Heart left ventricle (tissue), 13 donors: ENCODE results near the gene GIPC3.

Source experiments
- POLR2A ChIP-seq, 2 donors: fragments of 450-650 bp; IDR thresholded peaks; one replicate each; pipeline ENCODE4 v1.6.1; 2017; ENCODE audit warnings: antibody characterized with exemption in 2 of 2, mild to moderate bottlenecking in 2 of 2, moderate library complexity in 2 of 2
- TF ChIP-seq, protein P1 (sequence below), 12 donors: fragments of 200-600 bp; sonication (generic) in 4 of 12; IDR thresholded peaks; one replicate each; pipeline versions ENCODE4 v1.5.0 to v1.8.0; 2018 to 2022; ENCODE audit warnings: antibody characterized with exemption in 12 of 12, mild to moderate bottlenecking in 5 of 12
- donor health status: ischemic (EF 13 %, LVEDD 7.1; RV severe dilation, severe dysfunction).
- donor health status: DM: no; HTN: yes; CAD: no.
- donor health status: DM: no; HTN: no; CAD: no.
- donor health status: ischemic (EF 25% LVEDD 6.9; RV normal size, moderate dysfunction).
- donor health status: ischemic (EF 25% LVEDD 5.7; RV mildly dilated, moderate dysfunction).
- donor health status: ischemic (EF 35%, LVEDD 5.7; RV mildly dilated, moderate dysfunction).
- donor health status: nonischemic (EF 11% LVEDD 7.7; RV severe dilation, severe dysfunction).
- donor health status: DM: yes; HTN: yes; CAD: no.
- donor health status: PGD.
- donor health status: ischemic (EF 29% LVEDD 5.4; RV normal size, mild dysfunction).
- donor health status: nonischemic (EF 23%, LVEDD 6.1; RV moderate dilation, normal function).

DNA sequence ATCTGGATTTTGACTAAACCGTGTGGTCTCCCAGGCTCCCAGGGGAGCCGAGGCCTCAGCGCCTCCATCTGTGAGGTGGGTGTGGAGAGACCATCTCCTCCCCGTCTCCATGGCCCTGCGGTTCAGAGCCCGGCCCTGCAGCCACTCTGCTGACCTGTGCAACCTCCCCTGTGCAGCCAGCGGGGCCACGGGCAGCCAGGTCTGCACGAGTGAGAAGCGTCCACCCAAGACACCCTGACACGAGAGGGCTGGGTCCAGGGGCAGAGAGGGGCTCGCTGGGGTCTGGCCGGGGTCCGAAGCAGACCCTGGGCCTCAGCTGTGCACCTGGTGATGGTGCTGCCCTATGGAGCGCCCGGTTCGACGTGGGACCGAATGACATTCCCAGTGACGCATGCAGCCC, 51.7 kb downstream of the GIPC3 start:
- TF ChIP-seq, protein P1, sequence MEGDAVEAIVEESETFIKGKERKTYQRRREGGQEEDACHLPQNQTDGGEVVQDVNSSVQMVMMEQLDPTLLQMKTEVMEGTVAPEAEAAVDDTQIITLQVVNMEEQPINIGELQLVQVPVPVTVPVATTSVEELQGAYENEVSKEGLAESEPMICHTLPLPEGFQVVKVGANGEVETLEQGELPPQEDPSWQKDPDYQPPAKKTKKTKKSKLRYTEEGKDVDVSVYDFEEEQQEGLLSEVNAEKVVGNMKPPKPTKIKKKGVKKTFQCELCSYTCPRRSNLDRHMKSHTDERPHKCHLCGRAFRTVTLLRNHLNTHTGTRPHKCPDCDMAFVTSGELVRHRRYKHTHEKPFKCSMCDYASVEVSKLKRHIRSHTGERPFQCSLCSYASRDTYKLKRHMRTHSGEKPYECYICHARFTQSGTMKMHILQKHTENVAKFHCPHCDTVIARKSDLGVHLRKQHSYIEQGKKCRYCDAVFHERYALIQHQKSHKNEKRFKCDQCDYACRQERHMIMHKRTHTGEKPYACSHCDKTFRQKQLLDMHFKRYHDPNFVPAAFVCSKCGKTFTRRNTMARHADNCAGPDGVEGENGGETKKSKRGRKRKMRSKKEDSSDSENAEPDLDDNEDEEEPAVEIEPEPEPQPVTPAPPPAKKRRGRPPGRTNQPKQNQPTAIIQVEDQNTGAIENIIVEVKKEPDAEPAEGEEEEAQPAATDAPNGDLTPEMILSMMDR (IDR thresholded peaks at IDR 0.05) = no peak
- no peak for TF ChIP-seq POLR2A (IDR thresholded peaks at IDR 0.05)
